MM.1S (cell line): ENCODE results near the gene TBC1D10B.

Experiments
- DNase-seq: peaks from one replicate; pipeline ENCODE4 v3.0.0-alpha.2; 2015
- H2AFZ ChIP-seq: fragments of 300-600 bp; sonication (generic); 2 replicates; pipeline ENCODE4 v1.6.0; 2016; ENCODE audit warnings: antibody characterized with exemption, low read length
- H3F3A ChIP-seq: fragments of 300-600 bp; sonication (generic); 2 replicates; pipeline ENCODE4 v1.6.1; 2016; ENCODE audit warnings: mild to moderate bottlenecking, antibody characterized with exemption, low read length, moderate library complexity, mixed read lengths; ENCODE audit not compliant: insufficient read depth
- H3K27ac ChIP-seq: fragments of 300-600 bp; sonication (generic); 2 replicates; pipeline ENCODE4 v1.5.1; 2016; ENCODE audit warnings: mild to moderate bottlenecking, low read length
- H3K27me3 ChIP-seq: fragments of 300-600 bp; sonication (generic); replicated peaks from 2 replicates; pipeline ENCODE4 v1.6.0; 2016; ENCODE audit warnings: low read length; ENCODE audit not compliant: insufficient read depth
- H3K36me3 ChIP-seq: fragments of 300-600 bp; sonication (generic); replicated peaks from 2 replicates; pipeline ENCODE4 v1.6.1; 2016; ENCODE audit warnings: mild to moderate bottlenecking, low read length, mixed read lengths; ENCODE audit not compliant: insufficient read depth
- H3K4me1 ChIP-seq: fragments of 300-600 bp; sonication (generic); 2 replicates; pipeline ENCODE4 v1.6.1; 2016; ENCODE audit warnings: low read length, mixed read lengths
- H3K4me2 ChIP-seq: fragments of 300-600 bp; sonication (generic); 2 replicates; pipeline ENCODE4 v1.6.0; 2016; ENCODE audit warnings: low read depth, low read length
- H3K4me3 ChIP-seq: fragments of 300-600 bp; sonication (generic); 2 replicates; pipeline ENCODE4 v1.5.1; 2016; ENCODE audit warnings: low read length, mixed read lengths
- H3K79me2 ChIP-seq: fragments of 300-600 bp; sonication (generic); 2 replicates; pipeline ENCODE4 v1.6.1; 2016; ENCODE audit warnings: mixed run types, low read length, mixed read lengths
- H3K9ac ChIP-seq: fragments of 300-600 bp; sonication (generic); 2 replicates; pipeline ENCODE4 v1.6.1; 2016; ENCODE audit warnings: low read length, mixed read lengths
- H3K9me2 ChIP-seq: fragments of 300-600 bp; sonication (generic); replicated peaks from 2 replicates; pipeline ENCODE4 v1.6.1; 2016; ENCODE audit warnings: mild to moderate bottlenecking, low read length, mixed read lengths; ENCODE audit not compliant: insufficient read depth
- H3K9me3 ChIP-seq: fragments of 300-600 bp; sonication (generic); replicated peaks from 2 replicates; pipeline ENCODE4 v1.6.1; 2016; ENCODE audit warnings: mild to moderate bottlenecking, low read length, mixed read lengths; ENCODE audit not compliant: insufficient read depth
- H4K20me1 ChIP-seq: fragments of 300-600 bp; sonication (generic); 2 replicates; pipeline ENCODE4 v1.6.1; 2016; ENCODE audit warnings: mild to moderate bottlenecking, low read length, moderate library complexity, mixed read lengths; ENCODE audit not compliant: insufficient read depth
- CTCF ChIP-seq: fragments of 300-600 bp; sonication (generic); IDR thresholded peaks from 2 replicates; pipeline ENCODE4 v1.5.1; 2016; ENCODE audit warnings: antibody characterized with exemption, low read length, mixed read lengths
- EZH2 ChIP-seq: fragments of 300-600 bp; sonication (generic); optimal IDR thresholded peaks from 2 replicates; pipeline ENCODE3; 2017; ENCODE audit warnings: low read depth, mild to moderate bottlenecking, antibody characterized with exemption, low read length, mixed read lengths
- EZH2phosphoT487 ChIP-seq: fragments of 300-600 bp; sonication (generic); IDR thresholded peaks from 2 replicates; pipeline ENCODE4 v1.6.1; 2018; ENCODE audit warnings: antibody characterized with exemption, low read length

TBC1D10B gene

GRCh38 chr16:30416624-30417528 is 46.6 kb upstream of the TBC1D10B start:
- H3K27me3 ChIP-seq: no peaks in the 10 kb centered on the region
- no peaks in the 10 kb centered on the region for H3K9me3 ChIP-seq
- peaks cover 33% of the 10 kb centered on the region for H3F3A ChIP-seq
- no peak overlapping the region for H2AFZ ChIP-seq
- H3K79me2 ChIP-seq: 0 out of 2 replicates have a peak, but pooled peaks cover 5% of the 10 kb centered on the region
- H3K27ac ChIP-seq: no peak overlapping the region
- DNase-seq: no peak
- peak overlapping the region; percentile 69; the same call in 1 of the 2 replicates for H3K4me3 ChIP-seq
- TF ChIP-seq EZH2 (no peak), EZH2phosphoT487 (no peak), CTCF (no peak)
- no peaks in the 10 kb centered on the region for H3K9me2 ChIP-seq
- no peak overlapping the region for H3K9ac ChIP-seq
- H4K20me1 ChIP-seq: no peaks in the 10 kb centered on the region
- H3K4me2 ChIP-seq: peak overlapping the region; percentile 99; the same call in 1 of the 2 replicates
- 0 out of 2 replicates have a peak, but pooled peaks cover 4% of the 10 kb centered on the region for H3K36me3 ChIP-seq
- H3K4me1 ChIP-seq: peaks cover 26% of the 10 kb centered on the region

- Histone ChIP-seq H4K20me1 (no peaks in the 10 kb centered on the region), H3K4me2 (no peak overlapping the region)
Measured at GRCh38 chr16:30416047-30416603, 45.8 kb upstream of the TBC1D10B start.

GRCh38 chr16:30414159-30414558 is 43.9 kb upstream of the TBC1D10B start:
- DNase-seq: no peak
- Histone ChIP-seq H2AFZ (no peak overlapping the region), H3K36me3 (0 out of 2 replicates have a peak, but pooled peaks cover 4% of the 10 kb centered on the region), H3K9ac (no peak overlapping the region), H3K27me3 (no peaks in the 10 kb centered on the region), H3K79me2 (peaks cover 18% of the 10 kb centered on the region; the same call in 1 of the 2 replicates), H3K4me3 (no peak overlapping the region), H3K4me2 (no peak overlapping the region), H3K27ac (no peak overlapping the region), H3K9me3 (no peaks in the 10 kb centered on the region), H3K4me1 (peaks cover 32% of the 10 kb centered on the region), H3F3A (peaks cover 24% of the 10 kb centered on the region), H4K20me1 (no peaks in the 10 kb centered on the region), H3K9me2 (no peaks in the 10 kb centered on the region)
- TF ChIP-seq EZH2phosphoT487 (no peak), CTCF (no peak), EZH2 (no peak)

More at GRCh38 chr16:30416047-30416603, 45.8 kb upstream of the TBC1D10B start:
- Histone ChIP-seq H3K9me2 (no peaks in the 10 kb centered on the region), H3F3A (peaks cover 33% of the 10 kb centered on the region), H3K27me3 (no peaks in the 10 kb centered on the region), H3K27ac (peak overlapping the region; percentile 30; the same call in 1 of the 2 replicates), H3K4me3 (no peak overlapping the region), H3K4me1 (peaks cover 26% of the 10 kb centered on the region), H3K9me3 (no peaks in the 10 kb centered on the region), H3K79me2 (peaks cover 10% of the 10 kb centered on the region; the same call in 1 of the 2 replicates), H3K9ac (no peak overlapping the region), H3K36me3 (0 out of 2 replicates have a peak, but pooled peaks cover 4% of the 10 kb centered on the region), H2AFZ (no peak overlapping the region)
- no peak for TF ChIP-seq EZH2phosphoT487
- TF ChIP-seq EZH2: no peak
- TF ChIP-seq CTCF: no peak
- no peak for DNase-seq
